Stimulated activated CD8-positive, alpha-beta memory T cell treated with anti-CD3 and anti-CD28 coated beads, Interleukin-4, amount 100 ng/mL, for 24 hours (primary cell): ENCODE measurements around the gene HTRA3.
"Not testable (repeated sequence)": the region's sequence is repeated elsewhere in the genome, so short reads cannot be mapped to it uniquely, and the experiment has no call there.

ENCODE experiments used
- DNase-seq: peaks from one replicate; pipeline ENCODE4 v3.0.0-alpha.2; 2020; ENCODE audit warnings: low read depth

HTRA3 gene

GRCh38 chr4:8342651-8343261 is 73.2 kb downstream of the HTRA3 start:
- no peak for DNase-seq

- DNase-seq, result no peak
Observed at GRCh38 chr4:8343262-8343966, 73.9 kb downstream of the HTRA3 start.

- DNase-seq, result no peak
Observed at GRCh38 chr4:8343967-8344331, 74.4 kb downstream of the HTRA3 start.

GRCh38 chr4:8344377-8344776 is 74.8 kb downstream of the HTRA3 start:
- DNase-seq, result no peak

- no peak for DNase-seq
Observed at GRCh38 chr4:8345053-8345945, 75.7 kb downstream of the HTRA3 start.

GRCh38 chr4:8345946-8346814 is 76.6 kb downstream of the HTRA3 start:
- no peak for DNase-seq

GRCh38 chr4:8346838-8347605 is 77.5 kb downstream of the HTRA3 start:
- no peak for DNase-seq

- DNase-seq, result no peak
Observed at GRCh38 chr4:8347660-8348059, 78.1 kb downstream of the HTRA3 start.

GRCh38 chr4:8348071-8348470 is 78.5 kb downstream of the HTRA3 start:
- DNase-seq, result no peak

- DNase-seq, result not testable (repeated sequence)
Observed at GRCh38 chr4:8349236-8349635, 79.7 kb downstream of the HTRA3 start.

GRCh38 chr4:8349664-8350236 is 80.2 kb downstream of the HTRA3 start:
- DNase-seq, result no peak

- DNase-seq, result no peak
Observed at GRCh38 chr4:8350352-8350751, 80.8 kb downstream of the HTRA3 start.

- DNase-seq, result no peak
Observed at GRCh38 chr4:8350841-8351461, 81.4 kb downstream of the HTRA3 start.

- DNase-seq, result no peak
Observed at GRCh38 chr4:8351931-8352367, 82.4 kb downstream of the HTRA3 start.

GRCh38 chr4:8352368-8353157 is 83.0 kb downstream of the HTRA3 start:
- DNase-seq, result no peak

- DNase-seq, result no peak
Observed at GRCh38 chr4:8353158-8353669, 83.7 kb downstream of the HTRA3 start.

GRCh38 chr4:8353912-8354453 is 84.4 kb downstream of the HTRA3 start:
- DNase-seq, result no peak

- no peak for DNase-seq
Observed at GRCh38 chr4:8355306-8355705, 85.8 kb downstream of the HTRA3 start.
